H9 (cell line): ENCODE results near the gene ZBTB16. TPM values are rescaled to one million over a fixed set of nuclear protein-coding genes. Genes with fewer than 3 reads are reported as not detected.

Experiments
- DNase-seq: peaks from one replicate; pipeline ENCODE4 v3.0.0-alpha.2; 2017
- H2AFZ ChIP-seq: one replicate; pipeline ENCODE4 v1.6.1; 2013; ENCODE audit warnings: mild to moderate bottlenecking, low read length, control low read depth, moderate library complexity
- H2AK5ac ChIP-seq: 2 replicates; pipeline ENCODE4 v1.6.1; 2013; ENCODE audit warnings: low read length, control low read depth, mixed read lengths; ENCODE audit not compliant: insufficient read length
- H2BK120ac ChIP-seq: one replicate; pipeline ENCODE4 v1.6.1; 2013; ENCODE audit warnings: low read depth, mild to moderate bottlenecking, low read length, control low read depth, inconsistent platforms; ENCODE audit not compliant: poor library complexity, severe bottlenecking
- H2BK12ac ChIP-seq: 2 replicates; pipeline ENCODE4 v1.6.1; 2013; ENCODE audit warnings: low read length, control low read depth, mixed read lengths, low read depth; ENCODE audit not compliant: insufficient read length
- H2BK15ac ChIP-seq: 2 replicates; pipeline ENCODE4 v1.6.1; 2013; ENCODE audit warnings: low read depth, low read length, control low read depth
- H2BK20ac ChIP-seq: one replicate; pipeline ENCODE4 v1.6.1; 2013; ENCODE audit warnings: low read depth, mild to moderate bottlenecking, low read length, control low read depth, inconsistent platforms; ENCODE audit not compliant: poor library complexity, severe bottlenecking
- H2BK5ac ChIP-seq: 2 replicates; pipeline ENCODE4 v1.6.1; 2013; ENCODE audit warnings: low read length, control low read depth, mixed read lengths; ENCODE audit not compliant: insufficient read length
- H3K14ac ChIP-seq: 2 replicates; pipeline ENCODE4 v1.6.1; 2013; ENCODE audit warnings: low read length, control low read depth; ENCODE audit not compliant: insufficient read depth
- H3K18ac ChIP-seq: 2 replicates; pipeline ENCODE4 v1.6.1; 2013; ENCODE audit warnings: low read depth, mild to moderate bottlenecking, mixed read lengths, low read length, control low read depth; ENCODE audit not compliant: insufficient read length
- H3K23ac ChIP-seq: 2 replicates; pipeline ENCODE4 v1.6.1; 2013; ENCODE audit warnings: low read length, control low read depth, mixed read lengths, low read depth; ENCODE audit not compliant: insufficient read length
- H3K23me2 ChIP-seq: 2 replicates; pipeline ENCODE4 v1.6.1; 2013; ENCODE audit warnings: low read depth, mild to moderate bottlenecking, mixed read lengths, low read length, control low read depth; ENCODE audit not compliant: insufficient read length, poor library complexity, severe bottlenecking
- H3K27ac ChIP-seq: 2 replicates; pipeline ENCODE4 v1.5.1; 2013; ENCODE audit warnings: low read length, control low read depth, mixed read lengths, low read depth; ENCODE audit not compliant: insufficient read length
- H3K27me3 ChIP-seq: 2 replicates; pipeline ENCODE4 v1.6.1; 2013; ENCODE audit warnings: low read length, control low read depth, inconsistent platforms; ENCODE audit not compliant: insufficient read depth
- H3K4ac ChIP-seq: 2 replicates; pipeline ENCODE4 v1.6.1; 2013; ENCODE audit warnings: low read depth, mild to moderate bottlenecking, control low read depth, inconsistent platforms, low read length, moderate library complexity
- H3K4me1 ChIP-seq: 2 replicates; pipeline ENCODE4 v1.6.1; 2013; ENCODE audit warnings: low read length, control low read depth, inconsistent platforms; ENCODE audit not compliant: insufficient read depth
- H3K4me2 ChIP-seq: 2 replicates; pipeline ENCODE4 v1.6.1; 2013; ENCODE audit warnings: low read length, control low read depth, mixed read lengths; ENCODE audit not compliant: insufficient read length, insufficient read depth
- H3K56ac ChIP-seq: 2 replicates; pipeline ENCODE4 v1.6.1; 2013; ENCODE audit warnings: low read depth, mild to moderate bottlenecking, mixed read lengths, low read length, control low read depth; ENCODE audit not compliant: insufficient read length
- H3K79me1 ChIP-seq: 2 replicates; pipeline ENCODE4 v1.6.1; 2013; ENCODE audit warnings: low read depth, mild to moderate bottlenecking, moderate library complexity, low read length, control low read depth, inconsistent platforms; ENCODE audit not compliant: insufficient read depth, poor library complexity, severe bottlenecking
- H3K79me2 ChIP-seq: 2 replicates; pipeline ENCODE4 v1.6.1; 2013; ENCODE audit warnings: low read length, control low read depth, inconsistent platforms; ENCODE audit not compliant: insufficient read depth
- H3K9ac ChIP-seq: 2 replicates; pipeline ENCODE4 v1.6.1; 2013; ENCODE audit warnings: low read length, control low read depth, mixed read lengths; ENCODE audit not compliant: insufficient read length; ENCODE audit errors: extremely low read depth
- H3K9me3 ChIP-seq: one replicate; pipeline ENCODE4 v1.6.1; 2013; ENCODE audit warnings: low read depth, low read length, inconsistent platforms; ENCODE audit not compliant: control insufficient read depth
- H3T11ph ChIP-seq: one replicate; pipeline ENCODE4 v1.6.1; 2013; ENCODE audit warnings: mild to moderate bottlenecking, low read length, control low read depth, inconsistent platforms
- H4K20me1 ChIP-seq: one replicate; pipeline ENCODE4 v1.6.1; 2013; ENCODE audit not compliant: control insufficient read depth, insufficient read length, insufficient read depth
- H4K5ac ChIP-seq: 2 replicates; pipeline ENCODE4 v1.6.1; 2013; ENCODE audit warnings: low read depth, mild to moderate bottlenecking, mixed read lengths, low read length, control low read depth; ENCODE audit not compliant: insufficient read length
- H4K8ac ChIP-seq: replicated peaks from 2 replicates; pipeline ENCODE4 v1.6.1; 2013; ENCODE audit warnings: low read length, control low read depth, mixed read lengths, low read depth; ENCODE audit not compliant: insufficient read length
- H4K91ac ChIP-seq: 2 replicates; pipeline ENCODE4 v1.6.1; 2013; ENCODE audit warnings: low read depth, mild to moderate bottlenecking, moderate library complexity, mixed read lengths, low read length, control low read depth; ENCODE audit not compliant: insufficient read length
- H3K27ac Mint-ChIP-seq, 3 experiments: 2 replicates in 2 of 3; 3 replicates in 1 of 3; pipeline ENCODE4 v1.8.0; 2020 to 2021; ENCODE audit warnings: mixed read lengths in 3 of 3, mild to moderate bottlenecking in 1 of 3, moderate library complexity in 1 of 3
- H3K27me3 Mint-ChIP-seq: 2 replicates; pipeline ENCODE4 v1.8.0; 2021; ENCODE audit warnings: low read depth, mild to moderate bottlenecking, moderate library complexity, mixed read lengths
- H3K36me3 Mint-ChIP-seq, 3 experiments: 2 replicates in 2 of 3; 3 replicates in 1 of 3; pipeline ENCODE4 v1.8.0; 2020 to 2021; ENCODE audit warnings: low read depth in 3 of 3, mixed read lengths in 3 of 3; ENCODE audit not compliant: insufficient read depth in 1 of 3
- H3K4me1 Mint-ChIP-seq, 2 experiments: 2 replicates each; pipeline ENCODE4 v1.8.0; 2020; ENCODE audit warnings: mixed read lengths in 2 of 2
- H3K4me3 Mint-ChIP-seq, 2 experiments: 2 replicates in 1 of 2; 3 replicates in 1 of 2; pipeline ENCODE4 v1.8.0; 2020 to 2021; ENCODE audit warnings: mild to moderate bottlenecking in 2 of 2, mixed read lengths in 2 of 2, moderate library complexity in 1 of 2
- H3K9me3 Mint-ChIP-seq, 2 experiments: 2 replicates in 1 of 2; 3 replicates in 1 of 2; pipeline ENCODE4 v1.8.0; 2020; ENCODE audit warnings: mild to moderate bottlenecking in 2 of 2, mixed read lengths in 2 of 2, moderate library complexity in 1 of 2
- CTCF ChIP-seq: fragments of 200-600 bp; sonication (generic); conservative IDR thresholded peaks from 3 replicates; pipeline ENCODE4 v1.8.0; 2021; ENCODE audit warnings: antibody characterized with exemption, mild to moderate bottlenecking
- WGBS: extraction: QIAGEN DNeasy Blood & Tissue Kit; methylation state at CpG from one replicate; pipeline ENCODE4 v1.1.7; 2013; ENCODE audit warnings: missing lambda C conversion rate, low lambda C conversion rate, mixed read lengths; ENCODE audit not compliant: insufficient read length; ENCODE audit errors: extremely low coverage; 5-methylcytosine and 5-hydroxymethylcytosine counted together
- total RNA-seq: library from RNA; stranded (reverse); gene quantifications from 2 replicates; pipeline ENCODE4 v1.2.1, GENCODE V29; 2021

Gene ZBTB16
- total RNA-seq, 1 experiment from 2014 or later, result not detected

GRCh38 chr11:114088836-114089235 is 29.3 kb downstream of the ZBTB16 start:
- no peak overlapping the region for H4K91ac ChIP-seq
- H2AFZ ChIP-seq, result no peak overlapping the region
- no peaks in the 10 kb centered on the region; the same call in 1 of the 2 replicates for H3K4me1 ChIP-seq
- H2BK12ac ChIP-seq, result no peak overlapping the region
- no peak overlapping the region for H3K14ac ChIP-seq
- no peak overlapping the region for H3K9ac ChIP-seq
- H3K23ac ChIP-seq, result no peak overlapping the region
- H3K4me2 ChIP-seq, result no peak overlapping the region
- H3K18ac ChIP-seq, result no peak overlapping the region
- H4K20me1 ChIP-seq, result no peaks in the 10 kb centered on the region
- H4K8ac ChIP-seq, result no peak overlapping the region
- no peak overlapping the region for H2AK5ac ChIP-seq
- H3T11ph ChIP-seq, result no peak overlapping the region
- no peak overlapping the region for H2BK20ac ChIP-seq
- no peaks in the 10 kb centered on the region for H3K27me3 ChIP-seq
- H3K56ac ChIP-seq, result no peak overlapping the region
- Mint-ChIP-seq H3K4me1 (peaks cover 13 to 28% of the 10 kb centered on the region in 2 experiments), H3K9me3 (no peaks in the 10 kb centered on the region), H3K4me3 (no peak overlapping the region), H3K36me3 (no peaks in the 10 kb centered on the region), H3K27me3 (peaks cover 40% of the 10 kb centered on the region), H3K27ac (no peak overlapping the region)
- no peak overlapping the region for H3K27ac ChIP-seq
- H3K9me3 ChIP-seq, result no peaks in the 10 kb centered on the region
- no peak overlapping the region for H4K5ac ChIP-seq
- no peak overlapping the region for H2BK120ac ChIP-seq
- no peaks in the 10 kb centered on the region for H3K79me1 ChIP-seq
- no peak for DNase-seq
- TF ChIP-seq CTCF, result no peak
- no peak overlapping the region for H2BK5ac ChIP-seq
- H2BK15ac ChIP-seq, result no peak overlapping the region
- no peak overlapping the region for H3K4ac ChIP-seq
- no peaks in the 10 kb centered on the region for H3K23me2 ChIP-seq
- WGBS, result no CpG with 5 or more reads among the region's 7 CpGs
- H3K79me2 ChIP-seq, result no peaks in the 10 kb centered on the region
